Measurements from ENCODE around the gene FMNL2.

Gene FMNL2

DNA sequence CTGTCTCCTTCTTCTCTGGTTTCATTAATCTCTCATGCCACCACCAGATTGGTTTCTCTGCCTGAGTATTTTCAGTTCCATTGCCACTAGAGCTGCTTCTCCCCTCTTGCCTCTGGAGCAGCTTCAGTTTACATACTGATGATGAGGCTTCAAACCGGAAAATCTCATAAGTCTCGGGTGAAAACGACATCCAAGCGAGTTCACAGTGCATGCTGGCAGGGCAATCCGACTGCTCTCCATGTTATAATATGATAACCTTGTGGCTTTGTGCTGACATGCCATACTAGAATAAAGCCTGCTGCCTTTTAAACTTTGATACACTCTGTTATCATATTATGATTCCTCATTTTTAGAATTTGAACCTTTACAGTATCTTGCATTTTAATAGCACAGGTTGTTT lies 228.8 kb downstream of the FMNL2 start:
- no peak for DNase-seq (ENCODE audit: low spot score)
- Histone ChIP-seq H3K36me3 (replicated peaks in 1 of 2; ENCODE audit: control insufficient read depth in 2 of 2, insufficient read depth in 2 of 2, low read length in 2 of 2) (peaks cover 8 to 95% of the 10 kb centered on the region in 2 donors), H4K8ac (ENCODE audit: low read depth, low read length) (no peak overlapping the region), H3K4me2 (ENCODE audit: insufficient read depth, low read length, poor library complexity, severe bottlenecking) (no peak overlapping the region), H3K79me1 (ENCODE audit: low read depth, low read length) (no peaks in the 10 kb centered on the region), H3K4me3 (ENCODE audit: low read length in 2 of 2) (no peak overlapping the region), H3K23ac (ENCODE audit: low read depth, low read length, poor library complexity) (no peak overlapping the region), H2BK120ac (ENCODE audit: low read depth, low read length) (no peak overlapping the region), H3K4ac (ENCODE audit: low read length) (no peak overlapping the region), H3K9ac (ENCODE audit: low read depth, low read length, poor library complexity) (no peak overlapping the region), H4K91ac (ENCODE audit: low read depth, low read length, poor library complexity) (no peak overlapping the region), H3K14ac (ENCODE audit: low read length) (no peak overlapping the region), H3K27ac (replicated peaks; ENCODE audit: low read length) (no peak overlapping the region), H2AK5ac (ENCODE audit: low read depth, low read length) (no peak overlapping the region), H2AFZ (ENCODE audit: low read length) (no peak overlapping the region), H3K4me1 (ENCODE audit: control insufficient read depth in 2 of 2, insufficient read depth in 1 of 2, low read depth in 1 of 2, low read length in 2 of 2) (no peaks in the 10 kb centered on the region), H3K9me3 (replicated peaks in 1 of 2; ENCODE audit: control insufficient read depth in 2 of 2, insufficient read depth in 1 of 2, low read depth in 1 of 2, low read length in 2 of 2) (no peaks in the 10 kb centered on the region), H2BK5ac (ENCODE audit: low read length) (no peak overlapping the region), H3K27me3 (ENCODE audit: control insufficient read depth in 3 of 3, insufficient read depth in 3 of 3, low read depth in 1 of 3, low read length in 3 of 3) (no peaks in the 10 kb centered on the region), H2BK12ac (ENCODE audit: low read length) (no peak overlapping the region), H2BK15ac (ENCODE audit: low read length) (no peak overlapping the region), H3K18ac (ENCODE audit: low read length) (no peak overlapping the region)
- WGBS, 2 donors (ENCODE audit: extremely low coverage in 2 of 2, insufficient read length in 2 of 2, insufficient replicate concordance in 1 of 2), result no CpG with 5 or more reads among the region's 5 CpGs

DNA sequence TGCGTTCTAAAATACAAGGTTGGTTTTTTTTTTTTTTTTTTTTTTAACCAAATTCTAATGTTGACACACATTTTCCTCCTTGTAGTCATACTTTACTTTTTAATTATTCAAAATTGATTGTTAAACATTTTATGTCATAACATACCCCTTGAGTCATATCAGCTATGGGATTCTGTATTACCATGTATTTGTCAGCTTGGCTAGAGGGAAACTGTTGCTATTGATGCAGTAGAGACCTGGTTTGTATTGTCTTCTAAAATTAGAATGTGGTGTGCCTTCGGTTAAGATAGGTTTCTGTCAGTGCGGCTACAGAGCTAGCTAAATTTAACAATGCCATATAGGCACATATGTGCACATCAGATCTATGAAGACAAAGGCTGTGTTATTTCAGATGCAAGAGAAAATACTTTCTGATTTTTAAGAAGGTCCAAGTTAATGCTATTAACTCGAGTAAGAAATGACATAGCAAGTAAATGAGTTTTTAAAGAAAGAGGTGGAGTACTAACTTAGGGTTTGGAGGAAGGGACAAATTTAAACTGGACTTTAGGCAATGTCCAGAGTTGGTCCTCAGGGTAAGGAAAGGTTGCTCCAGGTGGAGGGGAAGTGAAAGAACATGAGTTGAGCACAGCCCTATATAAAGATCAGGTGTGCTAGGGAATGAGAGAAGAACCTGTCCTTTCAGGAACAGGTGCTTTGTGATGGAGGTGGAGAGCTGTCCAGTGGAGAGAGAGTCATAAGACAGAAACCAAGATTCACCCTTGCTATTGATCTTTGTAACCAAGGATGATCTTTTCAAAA lies 230.0 kb downstream of the FMNL2 start:
- Histone ChIP-seq H3K36me3 (replicated peaks in 1 of 2; ENCODE audit: control insufficient read depth in 2 of 2, insufficient read depth in 2 of 2, low read length in 2 of 2) (peaks cover 6 to 89% of the 10 kb centered on the region in 2 donors), H2AK5ac (ENCODE audit: low read depth, low read length) (no peak overlapping the region), H2BK15ac (ENCODE audit: low read length) (no peak overlapping the region), H2AFZ (ENCODE audit: low read length) (no peak overlapping the region), H2BK120ac (ENCODE audit: low read depth, low read length) (no peak overlapping the region), H3K79me1 (ENCODE audit: low read depth, low read length) (no peaks in the 10 kb centered on the region), H3K27ac (replicated peaks; ENCODE audit: low read length) (no peak overlapping the region), H3K4ac (ENCODE audit: low read length) (no peak overlapping the region), H2BK12ac (ENCODE audit: low read length) (no peak overlapping the region), H3K4me2 (ENCODE audit: insufficient read depth, low read length, poor library complexity, severe bottlenecking) (no peak overlapping the region), H4K8ac (ENCODE audit: low read depth, low read length) (no peak overlapping the region), H3K23ac (ENCODE audit: low read depth, low read length, poor library complexity) (no peak overlapping the region), H3K14ac (ENCODE audit: low read length) (no peak overlapping the region), H4K91ac (ENCODE audit: low read depth, low read length, poor library complexity) (no peak overlapping the region), H3K9ac (ENCODE audit: low read depth, low read length, poor library complexity) (no peak overlapping the region), H3K4me3 (ENCODE audit: low read length in 2 of 2) (no peak overlapping the region), H2BK5ac (ENCODE audit: low read length) (no peak overlapping the region), H3K4me1 (ENCODE audit: control insufficient read depth in 2 of 2, insufficient read depth in 1 of 2, low read depth in 1 of 2, low read length in 2 of 2) (no peaks in the 10 kb centered on the region), H3K27me3 (ENCODE audit: control insufficient read depth in 3 of 3, insufficient read depth in 3 of 3, low read depth in 1 of 3, low read length in 3 of 3) (no peaks in the 10 kb centered on the region), H3K9me3 (replicated peaks in 1 of 2; ENCODE audit: control insufficient read depth in 2 of 2, insufficient read depth in 1 of 2, low read depth in 1 of 2, low read length in 2 of 2) (no peaks in the 10 kb centered on the region), H3K18ac (ENCODE audit: low read length) (no peak overlapping the region)
- DNase-seq (ENCODE audit: low spot score), result no peak
- WGBS, 2 donors (ENCODE audit: extremely low coverage in 2 of 2, insufficient read length in 2 of 2, insufficient replicate concordance in 1 of 2), result no CpG with 5 or more reads among the region's 4 CpGs

DNA sequence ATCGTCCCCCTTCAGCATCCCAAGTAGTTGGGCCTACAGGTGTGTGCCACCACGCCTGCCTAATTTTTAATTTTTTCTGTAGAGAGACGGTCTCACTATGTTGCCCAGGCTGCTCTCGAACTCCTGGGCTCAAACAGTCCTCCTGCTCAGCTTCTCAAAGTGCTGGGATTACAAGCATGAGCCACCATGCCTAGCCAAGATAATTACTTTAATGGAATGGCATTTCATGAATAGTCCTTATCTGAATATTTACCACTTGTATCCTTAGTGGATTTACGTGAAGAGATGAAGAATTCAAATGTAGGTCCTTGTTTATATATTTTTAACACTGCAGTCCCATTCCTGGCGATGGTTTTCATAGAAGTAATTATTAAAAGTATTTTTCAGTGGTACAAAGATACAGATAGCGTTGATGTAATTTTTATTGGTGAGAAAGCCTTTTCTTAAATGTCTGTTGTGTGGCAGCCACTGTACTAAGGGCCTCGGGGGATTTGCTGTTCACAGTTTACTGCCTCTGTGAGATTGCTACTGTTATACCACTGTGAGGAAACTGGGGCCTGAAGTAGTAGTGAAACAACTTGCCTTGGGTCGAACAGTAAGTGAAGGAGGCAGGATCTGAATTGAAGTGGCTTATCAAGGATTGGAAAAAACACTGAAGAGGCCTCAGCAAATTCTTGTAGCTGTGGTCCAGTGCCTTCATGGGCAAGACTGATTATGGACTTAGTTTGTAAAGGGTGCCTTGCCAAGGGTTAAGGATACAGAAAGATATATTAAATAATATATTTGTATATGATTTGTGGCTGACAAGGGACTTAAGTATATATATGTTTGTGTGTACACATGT lies 231.1 kb downstream of the FMNL2 start:
- H3K4me3 ChIP-seq (ENCODE audit: low read length in 2 of 2), result no peak overlapping the region
- peaks cover 3 to 84% of the 10 kb centered on the region in 2 donors for H3K36me3 ChIP-seq (replicated peaks in 1 of 2; ENCODE audit: control insufficient read depth in 2 of 2, insufficient read depth in 2 of 2, low read length in 2 of 2)
- no peak overlapping the region for H2AFZ ChIP-seq (ENCODE audit: low read length)
- no peak overlapping the region for H2BK15ac ChIP-seq (ENCODE audit: low read length)
- H3K4me2 ChIP-seq (ENCODE audit: insufficient read depth, low read length, poor library complexity, severe bottlenecking), result no peak overlapping the region
- no peak overlapping the region for H3K18ac ChIP-seq (ENCODE audit: low read length)
- WGBS, 2 donors (ENCODE audit: extremely low coverage in 2 of 2, insufficient read length in 2 of 2, insufficient replicate concordance in 1 of 2), result no CpG with 5 or more reads among the region's 9 CpGs
- H3K23ac ChIP-seq (ENCODE audit: low read depth, low read length, poor library complexity), result no peak overlapping the region
- no peaks in the 10 kb centered on the region for H3K9me3 ChIP-seq (replicated peaks in 1 of 2; ENCODE audit: control insufficient read depth in 2 of 2, insufficient read depth in 1 of 2, low read depth in 1 of 2, low read length in 2 of 2)
- no peaks in the 10 kb centered on the region for H3K27me3 ChIP-seq (ENCODE audit: control insufficient read depth in 3 of 3, insufficient read depth in 3 of 3, low read depth in 1 of 3, low read length in 3 of 3)
- no peak overlapping the region for H4K8ac ChIP-seq (ENCODE audit: low read depth, low read length)
- H4K91ac ChIP-seq (ENCODE audit: low read depth, low read length, poor library complexity), result no peak overlapping the region
- no peak overlapping the region for H2BK120ac ChIP-seq (ENCODE audit: low read depth, low read length)
- H3K27ac ChIP-seq (replicated peaks; ENCODE audit: low read length), result no peak overlapping the region
- H3K9ac ChIP-seq (ENCODE audit: low read depth, low read length, poor library complexity), result no peak overlapping the region
- H3K4me1 ChIP-seq (ENCODE audit: control insufficient read depth in 2 of 2, insufficient read depth in 1 of 2, low read depth in 1 of 2, low read length in 2 of 2), result no peaks in the 10 kb centered on the region
- DNase-seq (ENCODE audit: low spot score), result no peak
- H3K14ac ChIP-seq (ENCODE audit: low read length), result no peak overlapping the region
- no peak overlapping the region for H2BK12ac ChIP-seq (ENCODE audit: low read length)
- no peak overlapping the region for H3K4ac ChIP-seq (ENCODE audit: low read length)
- no peak overlapping the region for H2AK5ac ChIP-seq (ENCODE audit: low read depth, low read length)
- no peak overlapping the region for H2BK5ac ChIP-seq (ENCODE audit: low read length)
- no peaks in the 10 kb centered on the region for H3K79me1 ChIP-seq (ENCODE audit: low read depth, low read length)

DNA sequence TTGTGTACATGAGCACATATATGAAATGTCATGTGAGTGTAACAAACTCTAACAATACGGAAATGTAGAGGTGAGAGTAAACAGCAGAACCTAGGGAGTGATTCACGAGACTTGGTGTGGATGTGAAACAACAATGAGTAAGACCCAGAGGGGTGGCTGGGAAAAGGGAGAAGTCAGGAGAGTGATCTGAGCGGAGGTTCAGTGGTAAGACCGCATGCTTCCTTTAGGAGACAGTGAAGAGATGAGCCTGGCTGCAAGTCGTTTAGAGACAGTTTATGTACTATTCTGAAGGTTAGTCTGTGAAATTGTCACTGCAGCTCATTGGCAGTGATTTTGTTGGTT lies 231.7 kb downstream of the FMNL2 start:
- DNase-seq (ENCODE audit: low spot score), result no peak
- H3K27me3 ChIP-seq (ENCODE audit: control insufficient read depth in 3 of 3, insufficient read depth in 3 of 3, low read depth in 1 of 3, low read length in 3 of 3), result no peaks in the 10 kb centered on the region
- H3K23ac ChIP-seq (ENCODE audit: low read depth, low read length, poor library complexity), result no peak overlapping the region
- no peaks in the 10 kb centered on the region for H3K4me1 ChIP-seq (ENCODE audit: control insufficient read depth in 2 of 2, insufficient read depth in 1 of 2, low read depth in 1 of 2, low read length in 2 of 2)
- H3K14ac ChIP-seq (ENCODE audit: low read length), result no peak overlapping the region
- H3K9me3 ChIP-seq (replicated peaks in 1 of 2; ENCODE audit: control insufficient read depth in 2 of 2, insufficient read depth in 1 of 2, low read depth in 1 of 2, low read length in 2 of 2), result no peaks in the 10 kb centered on the region
- H2BK5ac ChIP-seq (ENCODE audit: low read length), result no peak overlapping the region
- peaks cover 2 to 85% of the 10 kb centered on the region in 2 donors for H3K36me3 ChIP-seq (replicated peaks in 1 of 2; ENCODE audit: control insufficient read depth in 2 of 2, insufficient read depth in 2 of 2, low read length in 2 of 2)
- no peak overlapping the region for H3K4me3 ChIP-seq (ENCODE audit: low read length in 2 of 2)
- no peak overlapping the region for H3K9ac ChIP-seq (ENCODE audit: low read depth, low read length, poor library complexity)
- H2BK12ac ChIP-seq (ENCODE audit: low read length), result no peak overlapping the region
- WGBS, 2 donors (ENCODE audit: extremely low coverage in 2 of 2, insufficient read length in 2 of 2, insufficient replicate concordance in 1 of 2), result no CpG with 5 or more reads among the region's 5 CpGs
- H2AK5ac ChIP-seq (ENCODE audit: low read depth, low read length), result no peak overlapping the region
- H2AFZ ChIP-seq (ENCODE audit: low read length), result no peak overlapping the region
- no peak overlapping the region for H4K91ac ChIP-seq (ENCODE audit: low read depth, low read length, poor library complexity)
- H3K18ac ChIP-seq (ENCODE audit: low read length), result no peak overlapping the region
- H3K4ac ChIP-seq (ENCODE audit: low read length), result no peak overlapping the region
- no peak overlapping the region for H3K4me2 ChIP-seq (ENCODE audit: insufficient read depth, low read length, poor library complexity, severe bottlenecking)
- no peak overlapping the region for H3K27ac ChIP-seq (replicated peaks; ENCODE audit: low read length)
- no peaks in the 10 kb centered on the region for H3K79me1 ChIP-seq (ENCODE audit: low read depth, low read length)
- H2BK120ac ChIP-seq (ENCODE audit: low read depth, low read length), result no peak overlapping the region
- no peak overlapping the region for H4K8ac ChIP-seq (ENCODE audit: low read depth, low read length)
- no peak overlapping the region for H2BK15ac ChIP-seq (ENCODE audit: low read length)
